NOMO-1 (cell line): ENCODE measurements around the gene NREP.
A peak's percentile ranks its signal among the peaks of the same experiment; 100 is the strongest.

ENCODE experiments used
- DNase-seq, 2 experiments: peaks; one replicate each; lab custom pipeline; 2025; ENCODE audit not compliant: unreplicated experiment in 2 of 2; lab: John Stamatoyannopoulos, UW

Gene NREP

DNA sequence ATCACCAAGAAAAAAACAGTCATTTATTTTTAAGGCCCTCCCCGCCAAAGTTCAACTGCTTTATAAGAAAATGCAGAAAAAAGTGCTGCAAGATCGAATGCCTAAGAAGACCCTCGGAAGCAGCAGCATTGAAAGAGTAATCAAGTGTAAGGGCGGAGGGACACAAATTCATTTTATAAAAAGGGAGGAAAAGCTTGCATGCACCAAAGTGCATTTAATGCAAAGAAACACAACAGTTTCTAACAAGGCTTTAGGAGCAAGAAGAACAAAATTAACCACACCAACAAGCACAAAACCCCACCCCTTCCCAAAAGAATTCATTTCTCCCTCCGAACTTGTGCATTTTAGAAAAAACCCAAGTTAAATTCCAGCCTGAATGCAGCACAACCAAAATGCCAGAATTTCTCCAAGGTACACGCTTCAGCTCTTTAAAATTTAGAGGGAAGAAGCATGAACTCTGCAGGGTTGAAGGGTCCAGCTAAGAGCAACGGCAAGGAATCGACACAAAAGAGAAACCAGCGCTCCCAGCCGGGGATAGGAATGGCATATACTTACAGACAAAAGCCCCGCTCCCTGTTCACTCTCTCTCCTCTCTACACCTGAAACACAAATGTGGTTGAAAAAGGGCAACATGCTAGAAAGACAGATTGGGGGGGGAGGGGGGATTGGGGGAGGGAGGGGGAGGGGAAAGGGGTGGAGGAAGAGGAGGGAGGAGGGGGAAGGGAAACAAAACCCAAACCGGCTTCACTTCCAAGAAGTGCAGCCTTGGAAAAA lies at the start of gene NREP:
TSS of gene NREP (minus strand) at position 614 of the 774 bp plus-strand sequence. CDS start 1,422 bp downstream, outside the sequence.
- peak; percentile 33 to 50 for DNase-seq

GRCh38 chr5:111806753-111807152 lies 49.8 kb upstream of the NREP start:
- DNase-seq, result no peak

DNA sequence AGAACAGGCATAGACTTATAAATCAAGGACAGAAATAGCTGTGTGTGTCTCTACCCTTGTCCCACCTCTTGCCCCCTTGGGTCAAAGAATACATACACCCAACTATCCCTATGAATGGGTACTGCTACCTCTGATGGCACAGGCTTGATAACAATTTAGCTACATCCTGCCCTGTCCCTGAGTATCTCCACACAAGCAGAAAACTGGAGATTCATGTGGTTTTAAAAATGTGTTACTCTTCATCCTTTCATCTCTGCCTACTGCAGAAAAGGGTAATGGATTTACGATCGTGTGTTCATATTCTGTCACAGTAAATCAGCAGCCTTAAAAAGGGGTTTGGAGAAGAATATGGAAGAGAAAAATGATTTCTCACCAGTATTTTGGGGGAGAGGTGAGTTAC lies 49.2 kb upstream of the NREP start:
- DNase-seq, result no peak

- DNase-seq, result no peak
These were observed 48.1 kb upstream of the NREP start for GRCh38 chr5:111805071-111805470.

GRCh38 chr5:111800351-111800750 lies 43.4 kb upstream of the NREP start:
- DNase-seq, result no peak

DNA sequence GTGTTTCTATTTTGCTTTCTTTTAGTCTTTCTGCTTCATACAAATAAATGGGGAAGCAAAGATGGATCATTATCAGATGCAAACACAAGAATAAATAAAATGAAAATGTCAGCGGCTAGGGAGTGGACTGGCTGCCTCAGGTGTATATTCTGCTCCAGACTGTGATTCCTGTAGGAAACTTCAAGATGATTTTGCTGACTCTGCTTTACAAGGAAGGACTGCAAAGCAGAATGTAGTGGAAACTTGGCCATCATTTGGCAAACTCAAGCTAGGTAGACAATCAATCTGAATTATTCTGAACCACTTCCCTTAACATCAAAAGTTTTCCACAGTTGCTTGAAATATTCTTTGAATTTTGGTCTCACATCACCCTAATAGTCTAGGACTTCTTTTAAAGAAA lies 38.1 kb upstream of the NREP start:
- DNase-seq, result no peak

GRCh38 chr5:111792471-111793058 lies 35.6 kb upstream of the NREP start:
- DNase-seq, result no peak

- no peak for DNase-seq
These were observed 33.3 kb upstream of the NREP start for GRCh38 chr5:111790295-111790694.

GRCh38 chr5:111787006-111787405 lies 30.0 kb upstream of the NREP start:
- no peak for DNase-seq

DNA sequence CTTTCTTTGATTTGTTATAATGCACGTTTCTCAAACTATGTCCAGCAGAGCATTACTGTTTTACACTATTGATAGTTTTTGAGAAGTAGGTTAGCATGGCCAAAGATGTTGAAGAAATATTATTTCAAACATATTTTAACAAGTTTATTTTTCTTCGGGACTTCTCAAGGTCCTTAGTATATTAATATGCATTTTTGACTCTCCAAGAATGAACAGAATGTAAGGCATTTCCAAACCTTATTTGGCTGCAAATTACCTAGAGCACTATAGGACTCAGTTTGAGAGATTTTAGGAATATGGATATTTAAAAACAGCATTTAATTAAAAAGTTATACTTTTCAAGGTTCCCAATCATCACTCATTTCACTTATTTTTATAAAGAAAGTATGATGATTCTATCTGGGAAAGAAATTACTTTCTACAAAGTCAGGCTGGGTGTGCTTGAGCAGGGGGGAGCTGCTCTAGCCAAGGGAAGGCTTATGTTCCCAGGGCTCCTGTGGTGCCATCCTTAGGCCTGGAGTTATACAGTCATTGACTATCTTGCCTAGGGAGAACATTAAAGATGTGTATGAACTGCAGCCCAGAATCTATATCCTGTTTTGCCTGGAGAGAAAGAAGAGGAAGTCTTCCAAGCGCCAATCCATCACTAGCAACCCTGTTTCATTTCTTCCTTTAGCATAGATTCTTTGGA lies 27.6 kb upstream of the NREP start:
- peak in 1 of 2 experiments; percentile 13 for DNase-seq

DNA sequence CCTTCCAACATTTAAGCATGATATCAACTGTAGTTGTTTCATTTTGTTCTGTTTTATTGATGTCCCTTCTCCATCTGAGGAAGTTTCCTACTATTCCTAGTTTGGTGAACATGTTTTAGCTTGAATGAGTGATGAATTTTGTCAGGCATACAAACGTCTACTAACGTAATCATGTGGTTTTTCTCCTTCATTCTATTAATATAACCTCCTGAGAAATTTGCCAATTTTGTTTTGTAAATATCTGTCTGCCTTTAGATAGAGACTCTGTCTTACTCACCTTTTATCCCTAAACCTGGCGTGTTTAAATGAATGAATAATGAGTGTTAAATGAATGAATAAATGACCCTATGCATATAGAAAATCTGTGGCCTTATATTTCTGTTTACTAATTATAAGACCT lies 26.5 kb upstream of the NREP start:
- DNase-seq, result no peak

DNA sequence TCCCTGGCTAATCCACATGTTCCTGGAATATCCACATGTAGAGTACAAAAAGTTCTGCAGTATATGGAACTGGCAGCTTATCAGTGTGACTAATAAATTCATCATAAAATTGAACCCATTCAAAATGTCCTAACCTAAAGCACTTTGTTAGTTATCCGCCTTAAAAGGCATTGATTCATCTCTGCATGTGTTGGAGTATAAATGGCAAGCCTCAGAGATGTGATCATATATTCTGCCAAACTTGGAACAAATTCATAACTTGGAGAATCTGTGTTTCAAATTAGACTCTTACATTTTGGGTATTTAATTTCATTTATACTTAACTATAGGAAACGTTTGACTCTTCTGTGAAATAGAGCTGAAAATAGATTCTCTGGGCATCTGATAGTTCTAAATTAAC lies 25.2 kb upstream of the NREP start:
- DNase-seq, result no peak

DNA sequence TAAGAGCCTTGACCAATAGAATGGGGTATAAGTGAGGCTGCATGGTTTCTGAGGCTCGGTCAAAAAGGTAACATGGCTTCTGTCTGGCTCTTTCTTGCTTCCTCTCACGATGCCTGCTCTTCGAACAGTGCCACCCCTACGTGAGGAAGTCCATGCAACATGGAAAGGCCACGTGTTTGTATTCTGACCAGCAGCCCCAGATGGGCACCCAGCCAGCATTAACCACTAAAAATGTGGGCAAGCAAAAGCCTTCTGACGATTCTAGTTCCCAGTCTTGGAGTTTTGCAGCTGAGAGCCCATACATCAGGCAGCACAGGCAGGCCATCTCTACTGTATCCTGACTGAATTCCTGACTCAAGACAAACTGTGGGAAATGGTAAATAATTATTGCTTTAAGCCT lies 24.2 kb upstream of the NREP start:
- DNase-seq, result peak in 1 of 2 experiments; percentile 13

DNA sequence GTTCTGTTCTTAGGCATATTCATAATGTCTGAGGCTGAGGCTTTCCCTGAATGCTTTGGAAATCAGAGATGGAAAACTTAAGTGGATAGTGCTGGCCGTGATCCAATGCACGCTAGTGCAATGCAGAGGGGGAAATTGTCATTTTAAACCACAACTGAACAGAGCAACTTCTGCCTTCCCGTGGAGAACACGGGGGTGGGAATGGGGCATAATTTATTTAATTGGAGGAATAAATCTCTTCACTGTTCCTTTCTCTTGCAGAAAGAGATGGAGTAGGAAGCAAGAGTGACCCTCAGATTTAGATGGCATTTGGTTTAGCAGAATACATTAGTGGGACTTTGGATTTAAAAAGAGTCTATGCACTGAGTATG lies 22.9 kb upstream of the NREP start:
- DNase-seq, result peak in 1 of 2 experiments; percentile 9

DNA sequence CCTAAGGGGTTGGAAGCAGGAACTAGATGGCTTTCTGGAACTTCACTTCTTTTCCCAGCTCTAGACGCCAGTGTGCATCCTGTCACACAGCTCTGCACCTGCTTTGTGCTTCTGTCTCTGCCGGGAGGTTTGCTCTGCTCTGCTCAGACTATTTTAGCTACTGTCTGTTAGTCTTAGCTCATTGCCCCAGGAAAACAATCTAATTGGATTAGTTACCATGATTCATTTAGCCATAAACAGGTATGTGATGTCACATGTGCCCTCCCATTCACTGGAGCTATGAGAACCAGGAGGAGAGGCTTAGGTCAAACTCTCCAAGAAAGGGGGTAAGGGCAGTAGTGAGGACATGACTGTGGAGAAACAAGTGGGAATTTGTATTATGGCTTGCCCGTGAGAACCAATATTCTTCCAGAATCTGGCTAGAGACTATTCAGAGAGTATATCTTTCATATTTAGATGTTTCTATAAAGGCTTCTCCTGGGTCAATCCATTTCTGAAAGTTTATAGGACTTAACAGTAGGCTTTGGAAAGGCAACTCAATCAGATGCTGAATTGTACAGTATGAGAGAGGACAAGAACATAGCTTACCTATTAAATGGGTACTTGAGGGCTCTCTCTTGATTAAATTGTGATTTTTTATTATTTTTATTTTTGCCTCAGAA lies 22.4 kb upstream of the NREP start:
- DNase-seq, result no peak

DNA sequence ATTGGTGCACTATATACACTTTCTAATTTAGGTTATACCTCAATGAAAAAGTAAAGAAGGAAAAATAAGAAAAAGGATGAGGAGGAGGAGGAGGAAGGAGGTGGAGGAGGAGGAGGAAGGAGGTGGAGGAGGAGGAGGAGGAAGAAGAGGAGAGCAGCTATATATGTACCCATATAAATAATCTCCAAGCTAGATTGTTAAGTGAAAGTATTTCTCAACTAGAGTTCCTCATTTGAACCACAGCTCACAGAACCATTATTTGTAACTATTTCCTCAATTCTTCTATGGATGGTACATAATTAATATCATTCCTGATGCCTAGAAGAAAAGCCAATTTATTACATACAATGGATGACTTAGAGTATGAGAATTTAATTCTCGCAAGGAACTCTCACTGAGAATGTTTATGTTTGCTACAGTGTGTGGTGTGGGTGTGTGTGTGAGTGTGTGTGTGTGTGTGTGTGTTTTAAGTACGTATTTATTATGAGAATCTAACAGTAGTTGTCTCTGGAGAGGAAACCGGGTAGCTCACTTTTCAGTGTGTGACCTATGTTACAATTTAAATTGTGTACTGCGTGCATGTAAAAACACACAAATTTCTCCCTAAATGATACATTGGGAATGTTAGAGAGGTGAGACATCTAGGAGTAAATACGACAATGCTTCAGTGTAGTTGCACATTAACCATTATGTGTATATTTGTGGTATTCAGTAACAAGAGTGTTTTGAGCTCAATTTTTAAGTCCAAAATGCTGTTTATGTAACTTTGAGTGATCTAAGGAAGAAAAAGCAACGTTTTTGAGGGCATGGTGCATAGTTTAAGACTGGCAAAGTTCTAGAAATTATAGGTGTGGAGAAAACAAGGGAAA lies 20.2 kb upstream of the NREP start:
- DNase-seq, result peak; percentile 50 to 92

GRCh38 chr5:111775224-111775623 lies 18.2 kb upstream of the NREP start:
- peak; percentile 58 to 84 for DNase-seq

DNA sequence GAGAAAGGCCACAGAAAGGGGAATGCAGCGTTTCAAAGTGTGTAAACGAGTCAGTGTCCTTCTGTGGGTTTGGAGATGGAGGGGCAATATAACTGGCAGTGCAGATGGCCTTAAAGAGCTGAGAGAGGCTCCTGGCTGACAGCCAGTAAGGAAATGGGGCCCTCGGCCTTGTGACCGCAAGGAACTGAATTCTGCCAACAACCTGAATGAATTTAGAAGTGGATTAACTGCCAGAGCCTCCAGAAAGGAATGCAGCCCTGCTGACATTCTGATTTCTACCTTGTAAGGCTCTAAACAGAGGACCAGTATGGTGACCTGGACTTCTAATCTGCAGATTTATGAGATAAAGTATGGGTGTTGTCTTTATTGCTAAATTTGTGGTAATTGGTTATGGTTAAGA lies 17.5 kb upstream of the NREP start:
- DNase-seq, result peak; percentile 84 to 90

- no peak for DNase-seq
These were observed 15.6 kb upstream of the NREP start for GRCh38 chr5:111772456-111773122.

- DNase-seq, result no peak
These were observed 12.5 kb upstream of the NREP start for GRCh38 chr5:111769541-111769940.
